DMS53 treated with DMSO at 0.1 percent for 48 hours (cell line): ENCODE data around the gene PLEKHM1.
A peak's percentile ranks its signal among the peaks of the same experiment; 100 is the strongest.

Experiments used
- DNase-seq: peaks from one replicate; lab custom pipeline; 2025; ENCODE audit not compliant: unreplicated experiment; lab: John Stamatoyannopoulos, UW

PLEKHM1 gene

GRCh38 chr17:45404870-45405249, 85.7 kb downstream of the PLEKHM1 start:
- no peak for DNase-seq

GRCh38 chr17:45403906-45404490, 86.5 kb downstream of the PLEKHM1 start:
- no peak for DNase-seq

GRCh38 chr17:45402916-45403315, 87.6 kb downstream of the PLEKHM1 start:
- no peak for DNase-seq

GRCh38 chr17:45398800-45399199, 91.7 kb downstream of the PLEKHM1 start:
- no peak for DNase-seq

DNA sequence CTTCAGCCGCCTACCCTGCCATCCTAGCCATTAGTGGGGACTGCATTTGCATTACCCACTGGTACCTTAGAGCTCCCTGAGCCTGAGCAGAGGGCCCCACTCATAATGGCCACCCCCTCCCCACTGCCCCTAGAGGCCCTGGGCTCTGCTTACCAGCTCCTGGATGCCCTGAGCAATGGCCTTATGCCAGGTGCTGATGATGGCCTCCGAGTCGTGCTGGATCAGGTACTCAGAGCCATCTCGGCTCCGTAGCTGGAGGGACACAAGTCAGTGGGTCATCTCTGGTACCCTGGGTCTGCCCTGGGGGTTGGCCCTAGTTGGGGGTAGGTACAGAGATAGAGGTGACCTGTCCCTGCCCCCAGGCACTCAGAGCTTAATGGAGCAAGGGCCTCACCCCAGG, 92.7 kb downstream of the PLEKHM1 start:
- DNase-seq: no peak

DNA sequence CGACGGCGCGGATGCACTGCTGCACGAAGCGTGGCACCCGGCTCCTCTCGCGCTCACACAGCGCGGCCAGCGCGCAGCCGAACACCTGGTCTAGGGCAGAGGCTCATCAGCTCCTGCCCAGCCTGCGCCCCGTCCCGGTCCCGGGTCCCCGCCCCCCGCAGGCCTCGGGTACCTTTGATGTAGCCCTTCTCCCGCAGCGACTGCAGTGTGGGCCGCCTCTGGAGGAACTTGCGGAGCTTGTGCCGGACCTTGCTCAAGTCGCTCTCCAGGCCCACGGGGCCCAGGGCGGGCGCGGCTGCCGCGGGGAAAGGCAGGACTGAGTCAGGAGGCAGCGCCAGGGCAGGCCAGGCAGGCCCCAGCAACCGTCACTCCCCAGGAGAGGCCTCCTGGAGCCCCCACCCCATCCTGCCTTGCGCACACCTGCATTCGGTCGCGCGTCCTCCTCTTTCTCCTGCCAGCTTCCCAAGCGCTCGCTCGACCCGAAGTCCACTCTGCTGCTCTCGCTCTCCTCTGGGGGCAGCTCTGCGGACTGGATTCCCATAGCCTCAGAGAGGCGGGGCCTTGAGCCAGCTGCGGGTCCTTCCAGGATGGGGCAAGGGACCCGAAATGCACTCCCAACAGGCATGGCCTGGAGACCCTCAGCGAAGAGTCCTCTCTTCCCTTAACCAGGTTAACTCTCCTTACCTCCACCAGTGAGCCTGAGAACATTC, 93.9 kb downstream of the PLEKHM1 start:
- DNase-seq: no peak

- no peak for DNase-seq
Measured at GRCh38 chr17:45395569-45396415, 94.7 kb downstream of the PLEKHM1 start.

- DNase-seq: peak; percentile 55
Measured at GRCh38 chr17:45394913-45395568, 95.5 kb downstream of the PLEKHM1 start.

- no peak for DNase-seq
Measured at GRCh38 chr17:45394564-45394912, 96.0 kb downstream of the PLEKHM1 start.

DNA sequence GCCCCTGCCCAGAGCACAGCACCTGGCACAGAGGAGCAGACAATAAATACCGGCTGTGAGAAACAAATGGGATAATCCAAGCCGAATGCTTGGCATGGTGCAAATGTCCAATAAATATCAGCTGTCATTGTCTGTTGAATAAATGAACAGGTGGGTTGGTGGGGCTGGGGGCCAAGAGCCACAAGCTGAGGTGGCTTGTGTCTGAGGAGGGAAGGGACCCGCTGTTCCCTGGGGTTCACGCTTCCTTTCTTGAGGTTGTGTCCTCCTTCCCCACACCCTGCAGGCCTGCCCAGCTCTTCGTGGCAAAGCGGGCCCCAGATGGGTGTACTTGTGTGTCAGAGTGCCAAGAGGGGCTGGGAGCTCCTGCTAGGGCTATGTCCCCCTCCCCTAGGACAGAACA, 96.4 kb downstream of the PLEKHM1 start:
- DNase-seq: no peak

GRCh38 chr17:45393411-45393810, 97.1 kb downstream of the PLEKHM1 start:
- DNase-seq: no peak

DNA sequence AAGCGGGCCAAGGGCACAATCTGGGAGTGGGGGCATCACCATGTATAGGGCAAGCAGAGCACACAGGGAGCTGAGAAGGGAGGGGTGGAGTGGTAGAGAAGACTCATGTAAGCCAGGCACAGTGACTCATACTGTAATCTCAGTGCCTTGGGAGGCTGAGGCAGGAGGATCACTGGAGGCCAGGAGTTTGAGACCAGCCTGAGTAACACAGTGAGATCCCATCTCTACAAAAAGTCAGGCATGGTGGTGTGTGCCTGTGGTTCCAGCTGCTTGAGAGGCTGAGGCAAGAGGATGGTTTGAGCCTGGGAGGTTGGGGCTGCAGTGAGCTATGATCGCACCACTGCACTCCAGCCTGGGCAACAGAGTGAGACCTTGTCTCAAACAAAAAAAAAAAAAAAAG, 98.6 kb downstream of the PLEKHM1 start:
- DNase-seq: no peak

DNA sequence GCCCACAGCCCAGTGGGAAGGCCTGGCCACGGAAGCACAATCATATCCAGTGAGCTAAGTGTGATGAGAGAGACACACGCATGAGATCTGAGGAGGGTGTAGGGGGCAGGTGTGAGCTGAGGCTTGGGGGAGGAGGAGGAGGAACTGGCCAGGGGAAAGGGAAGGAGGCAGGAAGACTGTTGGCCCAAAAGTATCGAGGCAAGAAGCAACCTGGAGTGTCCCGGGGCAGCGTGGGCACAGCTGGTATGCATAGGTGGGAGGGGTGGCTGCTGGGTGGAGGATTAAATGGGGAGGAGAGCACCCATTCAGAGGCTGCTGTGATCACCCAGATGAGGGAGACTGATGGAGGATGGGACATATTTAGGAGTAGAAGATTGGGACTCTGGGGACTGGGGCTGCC, 99.2 kb downstream of the PLEKHM1 start:
- DNase-seq: no peak

GRCh38 chr17:45389354-45389753, 101.2 kb downstream of the PLEKHM1 start:
- no peak for DNase-seq

- no peak for DNase-seq
Measured at GRCh38 chr17:45388604-45389325, 101.8 kb downstream of the PLEKHM1 start.

GRCh38 chr17:45387739-45388138, 102.8 kb downstream of the PLEKHM1 start:
- no peak for DNase-seq

- DNase-seq: no peak
Measured at GRCh38 chr17:45386178-45386577, 104.3 kb downstream of the PLEKHM1 start.
